NCI-H2196 treated with DMSO at 0.1 percent for 48 hours (cell line): ENCODE results near the gene ST7L.
A peak's percentile ranks its signal among the peaks of the same experiment; 100 is the strongest.
"Not testable (repeated sequence)": the region's sequence is repeated elsewhere in the genome, so short reads cannot be mapped to it uniquely, and the experiment has no call there.

Source experiments
- DNase-seq: peaks from one replicate; lab custom pipeline; 2025; ENCODE audit not compliant: unreplicated experiment; lab: John Stamatoyannopoulos, UW

Gene ST7L

GRCh38 chr1:112502826-112503225 is 116.1 kb downstream of the ST7L start:
- no peak for DNase-seq

GRCh38 chr1:112501810-112502641 is 116.9 kb downstream of the ST7L start:
- DNase-seq = peak; percentile 61

- DNase-seq = no peak
Observed at GRCh38 chr1:112496290-112496689, 122.7 kb downstream of the ST7L start.

- DNase-seq = no peak
Observed at GRCh38 chr1:112493351-112493750, 125.6 kb downstream of the ST7L start.

DNA sequence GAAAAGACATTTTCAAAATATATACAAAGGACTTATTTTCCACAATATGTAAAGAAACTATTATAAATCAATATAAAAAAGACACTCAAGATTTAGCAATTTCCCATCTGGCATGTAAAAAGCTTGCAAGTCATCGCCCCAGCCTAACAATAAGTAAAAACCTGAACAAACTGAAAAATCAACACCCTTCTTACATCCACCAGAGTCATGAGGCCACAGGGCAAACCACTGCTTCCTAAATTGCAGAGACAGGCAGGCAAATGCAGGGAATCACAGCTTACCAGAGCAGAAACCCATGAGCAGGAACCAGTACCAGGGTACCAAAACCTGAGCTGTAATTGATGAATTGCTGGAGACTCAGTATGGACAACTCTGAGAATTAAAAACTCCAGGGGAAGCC is 126.9 kb downstream of the ST7L start:
- no peak for DNase-seq

DNA sequence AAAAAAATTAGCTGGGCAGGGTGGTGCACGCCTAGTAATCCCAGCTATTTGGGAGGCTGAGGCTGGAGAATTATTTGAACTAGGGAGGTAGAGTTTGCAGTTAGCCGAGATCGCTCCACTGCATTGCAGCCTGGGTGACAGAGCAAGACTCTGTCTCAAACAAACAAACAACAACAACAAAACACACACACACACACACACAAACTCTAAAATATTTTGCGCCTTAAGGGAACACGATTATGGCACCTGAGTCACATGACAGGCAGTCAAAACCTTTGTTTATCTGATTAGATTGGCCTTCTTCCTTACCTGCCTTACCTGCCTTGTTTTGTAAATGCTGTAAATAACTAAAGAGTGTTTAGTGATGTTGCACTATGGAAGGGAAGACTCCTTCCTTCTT is 130.8 kb downstream of the ST7L start:
- DNase-seq = no peak

DNA sequence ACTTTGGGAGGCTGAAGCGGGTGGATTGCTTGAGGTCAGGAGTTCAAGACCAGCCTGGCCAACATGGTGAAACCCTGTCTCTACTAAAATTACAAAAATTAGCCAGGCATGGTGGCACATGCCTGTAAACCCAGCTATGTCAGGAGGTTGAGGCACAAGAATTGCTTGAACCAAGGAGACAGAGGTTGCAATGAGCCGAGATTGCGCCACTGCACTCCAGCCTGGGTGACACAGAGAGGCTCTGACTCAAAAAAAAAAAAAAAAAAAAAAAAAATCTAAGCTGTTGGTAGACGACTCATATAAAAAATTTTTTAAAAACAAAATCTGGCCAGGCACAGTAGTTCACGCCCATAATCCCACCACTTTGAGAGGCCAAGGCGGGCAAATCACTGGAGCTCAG is 131.3 kb downstream of the ST7L start:
- DNase-seq = not testable (repeated sequence)

DNA sequence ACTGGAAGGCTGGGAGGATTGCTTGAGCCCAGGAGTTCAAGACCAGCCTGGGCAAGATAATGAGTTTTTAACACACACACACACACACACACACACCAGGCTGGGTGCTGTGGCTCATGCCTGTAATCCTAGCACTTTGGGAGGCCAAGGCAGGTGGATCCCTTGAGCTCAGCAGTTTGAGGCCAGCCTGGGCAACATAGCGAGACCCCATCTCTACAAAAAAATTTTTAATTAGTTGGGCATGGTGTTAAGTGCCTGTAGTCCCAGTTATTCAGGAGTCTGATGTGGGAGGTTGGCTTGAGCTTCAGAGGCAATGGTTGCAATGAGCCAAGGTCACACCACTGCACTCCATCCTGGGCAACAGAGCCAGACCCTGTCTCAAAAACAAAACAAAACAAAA is 132.9 kb downstream of the ST7L start:
- not testable (repeated sequence) for DNase-seq

- no peak for DNase-seq
Observed at GRCh38 chr1:112478314-112478713, 140.6 kb downstream of the ST7L start.

DNA sequence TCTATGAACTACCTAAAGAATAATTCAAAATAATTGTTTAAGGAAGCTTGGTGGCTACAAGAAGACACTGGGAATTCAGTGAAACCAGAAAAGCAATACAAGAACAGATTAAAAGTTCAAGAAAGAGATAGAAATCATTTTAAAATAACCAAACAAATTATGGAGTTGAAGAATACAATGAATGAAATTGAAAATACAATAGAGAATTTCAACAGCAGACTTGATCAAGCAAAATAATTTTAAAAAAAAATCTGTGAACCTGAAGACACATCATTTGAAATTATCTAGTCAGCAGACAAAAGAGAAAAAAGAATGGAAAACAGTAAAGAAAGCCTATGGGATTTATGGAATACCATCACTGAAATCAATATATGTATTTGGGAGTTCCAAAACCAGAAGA is 141.4 kb downstream of the ST7L start:
- DNase-seq = no peak
